MM.1S (cell line): ENCODE measurements around the gene XRN2.

Experiments
- DNase-seq: peaks from one replicate; pipeline ENCODE4 v3.0.0-alpha.2; 2015
- H2AFZ ChIP-seq: fragments of 300-600 bp; sonication (generic); 2 replicates; pipeline ENCODE4 v1.6.0; 2016; ENCODE audit warnings: antibody characterized with exemption, low read length
- H3F3A ChIP-seq: fragments of 300-600 bp; sonication (generic); 2 replicates; pipeline ENCODE4 v1.6.1; 2016; ENCODE audit warnings: mild to moderate bottlenecking, antibody characterized with exemption, low read length, moderate library complexity, mixed read lengths; ENCODE audit not compliant: insufficient read depth
- H3K27ac ChIP-seq: fragments of 300-600 bp; sonication (generic); 2 replicates; pipeline ENCODE4 v1.5.1; 2016; ENCODE audit warnings: mild to moderate bottlenecking, low read length
- H3K27me3 ChIP-seq: fragments of 300-600 bp; sonication (generic); replicated peaks from 2 replicates; pipeline ENCODE4 v1.6.0; 2016; ENCODE audit warnings: low read length; ENCODE audit not compliant: insufficient read depth
- H3K36me3 ChIP-seq: fragments of 300-600 bp; sonication (generic); replicated peaks from 2 replicates; pipeline ENCODE4 v1.6.1; 2016; ENCODE audit warnings: mild to moderate bottlenecking, low read length, mixed read lengths; ENCODE audit not compliant: insufficient read depth
- H3K4me1 ChIP-seq: fragments of 300-600 bp; sonication (generic); 2 replicates; pipeline ENCODE4 v1.6.1; 2016; ENCODE audit warnings: low read length, mixed read lengths
- H3K4me2 ChIP-seq: fragments of 300-600 bp; sonication (generic); 2 replicates; pipeline ENCODE4 v1.6.0; 2016; ENCODE audit warnings: low read depth, low read length
- H3K4me3 ChIP-seq: fragments of 300-600 bp; sonication (generic); 2 replicates; pipeline ENCODE4 v1.5.1; 2016; ENCODE audit warnings: low read length, mixed read lengths
- H3K79me2 ChIP-seq: fragments of 300-600 bp; sonication (generic); 2 replicates; pipeline ENCODE4 v1.6.1; 2016; ENCODE audit warnings: mixed run types, low read length, mixed read lengths
- H3K9ac ChIP-seq: fragments of 300-600 bp; sonication (generic); 2 replicates; pipeline ENCODE4 v1.6.1; 2016; ENCODE audit warnings: low read length, mixed read lengths
- H3K9me2 ChIP-seq: fragments of 300-600 bp; sonication (generic); replicated peaks from 2 replicates; pipeline ENCODE4 v1.6.1; 2016; ENCODE audit warnings: mild to moderate bottlenecking, low read length, mixed read lengths; ENCODE audit not compliant: insufficient read depth
- H3K9me3 ChIP-seq: fragments of 300-600 bp; sonication (generic); replicated peaks from 2 replicates; pipeline ENCODE4 v1.6.1; 2016; ENCODE audit warnings: mild to moderate bottlenecking, low read length, mixed read lengths; ENCODE audit not compliant: insufficient read depth
- H4K20me1 ChIP-seq: fragments of 300-600 bp; sonication (generic); 2 replicates; pipeline ENCODE4 v1.6.1; 2016; ENCODE audit warnings: mild to moderate bottlenecking, low read length, moderate library complexity, mixed read lengths; ENCODE audit not compliant: insufficient read depth
- EZH2 ChIP-seq: fragments of 300-600 bp; sonication (generic); optimal IDR thresholded peaks from 2 replicates; pipeline ENCODE3; 2017; ENCODE audit warnings: low read depth, mild to moderate bottlenecking, antibody characterized with exemption, low read length, mixed read lengths
- EZH2phosphoT487 ChIP-seq: fragments of 300-600 bp; sonication (generic); IDR thresholded peaks from 2 replicates; pipeline ENCODE4 v1.6.1; 2018; ENCODE audit warnings: antibody characterized with exemption, low read length
- TF ChIP-seq, protein P1 (sequence below): fragments of 300-600 bp; sonication (generic); IDR thresholded peaks from 2 replicates; pipeline ENCODE4 v1.5.1; 2016; ENCODE audit warnings: antibody characterized with exemption, low read length, mixed read lengths

The XRN2 gene

DNA sequence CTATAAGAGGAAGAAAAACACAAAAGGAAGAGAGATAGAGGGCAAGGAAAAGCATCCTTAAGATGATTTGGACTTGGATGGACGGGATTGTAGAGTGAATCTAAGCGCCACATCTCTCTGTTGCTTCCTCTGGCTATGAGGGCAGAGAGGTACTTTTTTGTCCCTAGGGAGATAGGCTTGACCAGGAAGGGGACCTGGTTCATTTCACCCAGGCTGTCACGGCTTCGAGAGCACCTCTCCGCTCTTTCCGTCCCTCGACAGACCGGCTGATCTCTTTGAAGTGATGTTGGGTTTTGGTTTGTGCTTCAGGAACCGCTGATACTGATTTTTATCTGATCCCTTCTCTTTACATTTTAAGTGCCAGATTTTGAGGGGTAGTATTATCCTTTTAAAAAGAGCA lies 74.6 kb downstream of the XRN2 start:
- Histone ChIP-seq H3K4me3 (no peak overlapping the region), H3K27ac (no peak overlapping the region), H4K20me1 (no peaks in the 10 kb centered on the region; the same call in 1 of the 2 replicates), H3K4me1 (no peaks in the 10 kb centered on the region), H3K9ac (no peak overlapping the region), H3K36me3 (no peaks in the 10 kb centered on the region), H3K9me3 (no peaks in the 10 kb centered on the region), H3K27me3 (no peaks in the 10 kb centered on the region), H3K9me2 (no peaks in the 10 kb centered on the region), H2AFZ (no peak overlapping the region), H3K79me2 (peaks cover 9% of the 10 kb centered on the region), H3K4me2 (no peak overlapping the region), H3F3A (no peaks in the 10 kb centered on the region)
- DNase-seq, result no peak
- TF ChIP-seq, protein P1, sequence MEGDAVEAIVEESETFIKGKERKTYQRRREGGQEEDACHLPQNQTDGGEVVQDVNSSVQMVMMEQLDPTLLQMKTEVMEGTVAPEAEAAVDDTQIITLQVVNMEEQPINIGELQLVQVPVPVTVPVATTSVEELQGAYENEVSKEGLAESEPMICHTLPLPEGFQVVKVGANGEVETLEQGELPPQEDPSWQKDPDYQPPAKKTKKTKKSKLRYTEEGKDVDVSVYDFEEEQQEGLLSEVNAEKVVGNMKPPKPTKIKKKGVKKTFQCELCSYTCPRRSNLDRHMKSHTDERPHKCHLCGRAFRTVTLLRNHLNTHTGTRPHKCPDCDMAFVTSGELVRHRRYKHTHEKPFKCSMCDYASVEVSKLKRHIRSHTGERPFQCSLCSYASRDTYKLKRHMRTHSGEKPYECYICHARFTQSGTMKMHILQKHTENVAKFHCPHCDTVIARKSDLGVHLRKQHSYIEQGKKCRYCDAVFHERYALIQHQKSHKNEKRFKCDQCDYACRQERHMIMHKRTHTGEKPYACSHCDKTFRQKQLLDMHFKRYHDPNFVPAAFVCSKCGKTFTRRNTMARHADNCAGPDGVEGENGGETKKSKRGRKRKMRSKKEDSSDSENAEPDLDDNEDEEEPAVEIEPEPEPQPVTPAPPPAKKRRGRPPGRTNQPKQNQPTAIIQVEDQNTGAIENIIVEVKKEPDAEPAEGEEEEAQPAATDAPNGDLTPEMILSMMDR, result no peak
- TF ChIP-seq EZH2phosphoT487 (no peak), EZH2 (no peak)

DNA sequence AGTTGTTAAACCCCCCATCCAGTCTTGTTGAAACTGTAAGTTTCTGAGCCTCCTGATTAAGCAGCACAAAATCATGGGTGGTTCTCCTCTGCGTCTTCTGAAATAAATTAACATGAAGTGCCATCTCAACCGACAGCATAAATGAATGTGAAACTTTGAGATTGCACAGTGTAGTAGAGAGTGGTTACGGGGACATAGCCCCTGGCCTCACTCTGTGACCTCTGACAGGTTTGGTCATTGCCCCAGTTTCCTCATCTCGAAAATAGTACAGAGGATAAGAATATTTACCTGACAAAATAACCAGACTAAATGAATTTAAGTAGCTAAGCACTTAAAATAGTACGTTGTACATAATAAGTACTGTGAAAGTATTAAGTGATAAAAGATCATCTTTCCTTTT lies 75.1 kb downstream of the XRN2 start:
- Histone ChIP-seq H2AFZ (no peak overlapping the region), H3K79me2 (peaks cover 8% of the 10 kb centered on the region), H4K20me1 (no peaks in the 10 kb centered on the region; the same call in 1 of the 2 replicates), H3F3A (no peaks in the 10 kb centered on the region), H3K9ac (no peak overlapping the region), H3K4me2 (no peak overlapping the region), H3K36me3 (no peaks in the 10 kb centered on the region), H3K27me3 (no peaks in the 10 kb centered on the region), H3K4me3 (no peak overlapping the region), H3K27ac (no peak overlapping the region), H3K9me3 (no peaks in the 10 kb centered on the region), H3K9me2 (no peaks in the 10 kb centered on the region), H3K4me1 (no peaks in the 10 kb centered on the region)
- no peak for DNase-seq
- TF ChIP-seq EZH2 (no peak), EZH2phosphoT487 (no peak)
- TF ChIP-seq, protein P1, result no peak

DNA sequence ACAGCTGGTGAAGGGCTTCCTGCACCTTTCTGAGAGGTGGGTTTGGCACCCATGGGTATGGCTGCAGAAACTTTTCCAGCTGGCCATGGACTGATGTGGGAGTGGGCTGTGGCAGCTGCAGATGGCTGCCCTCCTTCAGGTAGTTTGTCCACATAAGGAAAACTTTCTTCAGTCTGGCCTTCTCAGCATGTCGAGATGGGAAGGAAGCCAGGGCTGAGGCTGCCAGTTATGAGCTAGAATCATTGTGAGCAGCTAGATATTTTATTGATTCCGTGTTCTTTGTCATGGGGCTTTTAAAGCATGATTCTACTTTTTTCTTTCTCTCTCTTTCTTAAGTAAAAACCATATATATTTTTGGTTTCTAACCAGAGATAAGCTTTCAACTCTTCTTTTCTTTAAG lies 77.6 kb downstream of the XRN2 start:
- no peak overlapping the region for H3K27ac ChIP-seq
- no peak overlapping the region for H2AFZ ChIP-seq
- H3K9me3 ChIP-seq, result no peaks in the 10 kb centered on the region
- no peaks in the 10 kb centered on the region for H3K27me3 ChIP-seq
- H3K36me3 ChIP-seq, result no peaks in the 10 kb centered on the region
- no peaks in the 10 kb centered on the region for H3K4me1 ChIP-seq
- peaks cover 6% of the 10 kb centered on the region; the same call in 1 of the 2 replicates for H3K79me2 ChIP-seq
- TF ChIP-seq EZH2, result no peak
- TF ChIP-seq, protein P1, result no peak
- no peak for TF ChIP-seq EZH2phosphoT487
- no peak overlapping the region for H3K4me3 ChIP-seq
- H4K20me1 ChIP-seq, result no peaks in the 10 kb centered on the region
- no peak overlapping the region for H3K9ac ChIP-seq
- no peak overlapping the region for H3K4me2 ChIP-seq
- no peak for DNase-seq
- no peaks in the 10 kb centered on the region for H3K9me2 ChIP-seq
- H3F3A ChIP-seq, result no peaks in the 10 kb centered on the region

DNA sequence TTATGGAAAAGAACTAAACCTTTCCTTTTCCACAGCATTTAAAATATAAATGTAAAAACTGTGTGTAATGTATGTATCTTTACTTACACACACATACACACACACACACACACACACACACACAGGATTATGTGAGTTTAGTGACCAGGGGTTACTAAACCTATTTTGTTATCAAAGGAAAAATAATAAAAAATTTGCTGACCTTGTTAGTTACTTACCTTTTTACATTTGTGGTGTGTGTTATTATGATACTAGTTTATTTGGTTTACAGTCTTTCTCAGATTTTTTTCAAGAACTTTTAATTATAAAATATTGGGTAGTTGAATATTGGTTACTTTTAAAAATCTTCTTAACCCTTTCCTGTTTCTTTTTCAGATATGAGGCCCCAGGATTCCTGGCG lies 78.5 kb downstream of the XRN2 start:
- Histone ChIP-seq H3K4me2 (no peak overlapping the region), H3K9me2 (no peaks in the 10 kb centered on the region)
- TF ChIP-seq EZH2phosphoT487, result no peak
- TF ChIP-seq EZH2, result no peak
- TF ChIP-seq, protein P1, result no peak

More for the DNA sequence above, 78.5 kb downstream of the XRN2 start:
- H3F3A ChIP-seq, result no peaks in the 10 kb centered on the region
- no peak for DNase-seq
- H2AFZ ChIP-seq, result no peak overlapping the region
- H3K4me3 ChIP-seq, result no peak overlapping the region
- no peaks in the 10 kb centered on the region for H3K9me3 ChIP-seq
- H3K9ac ChIP-seq, result no peak overlapping the region
- H3K36me3 ChIP-seq, result no peaks in the 10 kb centered on the region
- no peaks in the 10 kb centered on the region for H3K27me3 ChIP-seq
- H3K4me1 ChIP-seq, result no peaks in the 10 kb centered on the region
- H4K20me1 ChIP-seq, result no peaks in the 10 kb centered on the region
- H3K79me2 ChIP-seq, result peaks cover 6% of the 10 kb centered on the region; the same call in 1 of the 2 replicates
- no peak overlapping the region for H3K27ac ChIP-seq
